IPS-20b (cell line): ENCODE results near the gene SRPK2.
"Not testable (repeated sequence)": the region's sequence is repeated elsewhere in the genome, so short reads cannot be mapped to it uniquely, and the experiment has no call there.

Experiments
- H3K27ac ChIP-seq: one replicate; pipeline ENCODE4 v1.5.1; 2013; ENCODE audit warnings: low read length
- H3K27me3 ChIP-seq: 2 replicates; pipeline ENCODE4 v1.6.1; 2013; ENCODE audit warnings: mild to moderate bottlenecking, low read length, inconsistent platforms; ENCODE audit not compliant: insufficient read depth
- H3K36me3 ChIP-seq: 2 replicates; pipeline ENCODE4 v1.6.1; 2013; ENCODE audit warnings: low read depth, mild to moderate bottlenecking, inconsistent platforms, low read length, moderate library complexity; ENCODE audit not compliant: insufficient read depth
- H3K4me1 ChIP-seq: 2 replicates; pipeline ENCODE4 v1.6.1; 2013; ENCODE audit warnings: mild to moderate bottlenecking, control low read depth, inconsistent platforms, low read length, moderate library complexity; ENCODE audit not compliant: insufficient read depth
- H3K4me3 ChIP-seq: 2 replicates; pipeline ENCODE4 v1.5.1; 2013; ENCODE audit warnings: mild to moderate bottlenecking, low read length, inconsistent platforms
- H3K9ac ChIP-seq: 2 replicates; pipeline ENCODE4 v1.6.1; 2013; ENCODE audit warnings: low read depth, mild to moderate bottlenecking, inconsistent platforms, low read length, moderate library complexity
- H3K9me3 ChIP-seq: 2 replicates; pipeline ENCODE4 v1.6.1; 2013; ENCODE audit warnings: mild to moderate bottlenecking, low read depth, low read length, inconsistent platforms; ENCODE audit not compliant: insufficient read depth

Gene SRPK2

GRCh38 chr7:105209870-105210269 lies 178.9 kb downstream of the SRPK2 start:
- Histone ChIP-seq H3K27ac (no peak overlapping the region), H3K4me1 (no peaks in the 10 kb centered on the region; the same call in 1 of the 2 replicates), H3K4me3 (no peak overlapping the region), H3K27me3 (no peaks in the 10 kb centered on the region), H3K9ac (no peak overlapping the region), H3K36me3 (no peaks in the 10 kb centered on the region), H3K9me3 (no peaks in the 10 kb centered on the region)

- Histone ChIP-seq H3K9ac (no peak overlapping the region), H3K4me3 (no peak overlapping the region), H3K9me3 (no peaks in the 10 kb centered on the region), H3K4me1 (no peaks in the 10 kb centered on the region; the same call in 1 of the 2 replicates), H3K36me3 (no peaks in the 10 kb centered on the region), H3K27me3 (no peaks in the 10 kb centered on the region), H3K27ac (no peak overlapping the region)
Observed at GRCh38 chr7:105209433-105209832, 179.3 kb downstream of the SRPK2 start.

- Histone ChIP-seq H3K27ac (no peak overlapping the region), H3K9ac (no peak overlapping the region), H3K4me1 (no peaks in the 10 kb centered on the region; the same call in 1 of the 2 replicates)
Observed at GRCh38 chr7:105206985-105207384, 181.7 kb downstream of the SRPK2 start.

GRCh38 chr7:105205592-105206237 lies 183.0 kb downstream of the SRPK2 start:
- Histone ChIP-seq H3K9ac (no peak overlapping the region), H3K4me3 (no peak overlapping the region), H3K27ac (no peak overlapping the region), H3K27me3 (no peaks in the 10 kb centered on the region), H3K36me3 (no peaks in the 10 kb centered on the region), H3K4me1 (no peaks in the 10 kb centered on the region; the same call in 1 of the 2 replicates), H3K9me3 (no peaks in the 10 kb centered on the region)

More at GRCh38 chr7:105206985-105207384, 181.7 kb downstream of the SRPK2 start:
- H3K36me3 ChIP-seq: no peaks in the 10 kb centered on the region
- H3K9me3 ChIP-seq: no peaks in the 10 kb centered on the region
- H3K4me3 ChIP-seq: no peak overlapping the region
- no peaks in the 10 kb centered on the region for H3K27me3 ChIP-seq

GRCh38 chr7:105204953-105205352 lies 183.8 kb downstream of the SRPK2 start:
- Histone ChIP-seq H3K4me3 (no peak overlapping the region), H3K27me3 (no peaks in the 10 kb centered on the region), H3K9ac (no peak overlapping the region), H3K36me3 (no peaks in the 10 kb centered on the region), H3K9me3 (no peaks in the 10 kb centered on the region), H3K27ac (no peak overlapping the region), H3K4me1 (no peaks in the 10 kb centered on the region)

GRCh38 chr7:105204520-105204919 lies 184.2 kb downstream of the SRPK2 start:
- Histone ChIP-seq H3K27ac (no peak overlapping the region), H3K4me3 (no peak overlapping the region), H3K36me3 (no peaks in the 10 kb centered on the region), H3K9ac (no peak overlapping the region), H3K4me1 (no peaks in the 10 kb centered on the region), H3K9me3 (no peaks in the 10 kb centered on the region), H3K27me3 (no peaks in the 10 kb centered on the region)

GRCh38 chr7:105202616-105203015 lies 186.1 kb downstream of the SRPK2 start:
- H3K9me3 ChIP-seq: no peaks in the 10 kb centered on the region
- H3K9ac ChIP-seq: no peak overlapping the region
- H3K27ac ChIP-seq: no peak overlapping the region
- H3K27me3 ChIP-seq: no peaks in the 10 kb centered on the region
- H3K4me3 ChIP-seq: no peak overlapping the region
- no peaks in the 10 kb centered on the region for H3K4me1 ChIP-seq
- no peaks in the 10 kb centered on the region for H3K36me3 ChIP-seq

GRCh38 chr7:105199386-105199785 lies 189.3 kb downstream of the SRPK2 start:
- no peak overlapping the region for H3K27ac ChIP-seq
- no peaks in the 10 kb centered on the region for H3K4me1 ChIP-seq
- no peaks in the 10 kb centered on the region for H3K36me3 ChIP-seq

GRCh38 chr7:105198223-105198622 lies 190.5 kb downstream of the SRPK2 start:
- H3K9me3 ChIP-seq: no peaks in the 10 kb centered on the region
- H3K4me3 ChIP-seq: no peak overlapping the region
- no peaks in the 10 kb centered on the region for H3K4me1 ChIP-seq
- H3K27ac ChIP-seq: no peak overlapping the region
- no peaks in the 10 kb centered on the region for H3K27me3 ChIP-seq
- no peaks in the 10 kb centered on the region for H3K36me3 ChIP-seq
- no peak overlapping the region for H3K9ac ChIP-seq

More at GRCh38 chr7:105199386-105199785, 189.3 kb downstream of the SRPK2 start:
- Histone ChIP-seq H3K9ac (no peak overlapping the region), H3K4me3 (no peak overlapping the region), H3K9me3 (no peaks in the 10 kb centered on the region), H3K27me3 (no peaks in the 10 kb centered on the region)

GRCh38 chr7:105196473-105196872 lies 192.2 kb downstream of the SRPK2 start:
- Histone ChIP-seq H3K9me3 (no peaks in the 10 kb centered on the region), H3K4me3 (no peak overlapping the region), H3K27ac (no peak overlapping the region)

GRCh38 chr7:105195891-105196290 lies 192.8 kb downstream of the SRPK2 start:
- Histone ChIP-seq H3K9me3 (no peaks in the 10 kb centered on the region), H3K36me3 (no peaks in the 10 kb centered on the region), H3K4me1 (no peaks in the 10 kb centered on the region), H3K4me3 (no peak overlapping the region), H3K27ac (no peak overlapping the region), H3K27me3 (no peaks in the 10 kb centered on the region), H3K9ac (no peak overlapping the region)

More at GRCh38 chr7:105196473-105196872, 192.2 kb downstream of the SRPK2 start:
- Histone ChIP-seq H3K36me3 (no peaks in the 10 kb centered on the region), H3K9ac (no peak overlapping the region), H3K4me1 (no peaks in the 10 kb centered on the region), H3K27me3 (no peaks in the 10 kb centered on the region)

- not testable (repeated sequence) for H3K36me3 ChIP-seq, H3K9ac ChIP-seq, H3K9me3 ChIP-seq, H3K4me3 ChIP-seq, H3K27me3 ChIP-seq, H3K4me1 ChIP-seq, H3K27ac ChIP-seq
Observed at GRCh38 chr7:105194959-105195358, 193.8 kb downstream of the SRPK2 start.
